Peyer's patch (tissue), 4 donors: ENCODE results near the gene POC1A.

Experiments
- POLR2A ChIP-seq, 2 donors: fragments of 450-650 bp; IDR thresholded peaks; one replicate each; pipeline ENCODE4 v1.5.1; 2017; ENCODE audit warnings: antibody characterized with exemption in 2 of 2, mild to moderate bottlenecking in 2 of 2, moderate library complexity in 2 of 2
- TF ChIP-seq, protein P1 (sequence below), 6 experiments: fragments of 450-650 bp in 4 of 6; fragments of 200-600 bp in 2 of 6; sonication (generic) in 1 of 6; IDR thresholded peaks; one replicate each; pipeline ENCODE4 v1.5.1; 2017 to 2019; ENCODE audit warnings: antibody characterized with exemption in 6 of 6, mild to moderate bottlenecking in 3 of 6, moderate library complexity in 1 of 6

DNA sequence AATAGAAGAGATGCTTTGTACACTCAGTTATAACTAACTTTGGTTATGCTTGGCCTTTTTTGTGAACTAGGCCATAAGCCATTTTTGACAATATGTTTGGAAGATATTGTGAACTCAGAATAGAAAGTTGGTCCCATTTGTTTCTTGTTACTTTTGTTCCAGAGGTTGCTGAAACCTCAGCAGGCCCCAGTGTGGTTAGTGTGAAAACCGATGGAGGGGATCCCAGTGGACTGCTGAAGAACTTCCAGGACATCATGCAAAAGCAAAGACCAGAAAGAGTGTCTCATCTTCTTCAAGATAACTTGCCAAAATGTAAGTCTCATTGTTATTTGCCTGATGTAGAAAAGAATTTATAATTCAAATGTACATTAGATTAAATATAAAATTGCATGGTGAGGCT is 49.5 kb upstream of the POC1A start:
- no peak for TF ChIP-seq POLR2A (IDR thresholded peaks at IDR 0.05)
- TF ChIP-seq, protein P1, sequence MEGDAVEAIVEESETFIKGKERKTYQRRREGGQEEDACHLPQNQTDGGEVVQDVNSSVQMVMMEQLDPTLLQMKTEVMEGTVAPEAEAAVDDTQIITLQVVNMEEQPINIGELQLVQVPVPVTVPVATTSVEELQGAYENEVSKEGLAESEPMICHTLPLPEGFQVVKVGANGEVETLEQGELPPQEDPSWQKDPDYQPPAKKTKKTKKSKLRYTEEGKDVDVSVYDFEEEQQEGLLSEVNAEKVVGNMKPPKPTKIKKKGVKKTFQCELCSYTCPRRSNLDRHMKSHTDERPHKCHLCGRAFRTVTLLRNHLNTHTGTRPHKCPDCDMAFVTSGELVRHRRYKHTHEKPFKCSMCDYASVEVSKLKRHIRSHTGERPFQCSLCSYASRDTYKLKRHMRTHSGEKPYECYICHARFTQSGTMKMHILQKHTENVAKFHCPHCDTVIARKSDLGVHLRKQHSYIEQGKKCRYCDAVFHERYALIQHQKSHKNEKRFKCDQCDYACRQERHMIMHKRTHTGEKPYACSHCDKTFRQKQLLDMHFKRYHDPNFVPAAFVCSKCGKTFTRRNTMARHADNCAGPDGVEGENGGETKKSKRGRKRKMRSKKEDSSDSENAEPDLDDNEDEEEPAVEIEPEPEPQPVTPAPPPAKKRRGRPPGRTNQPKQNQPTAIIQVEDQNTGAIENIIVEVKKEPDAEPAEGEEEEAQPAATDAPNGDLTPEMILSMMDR (IDR thresholded peaks at IDR 0.05), result no peak
